PFSK-1 (cell line): Measurements from ENCODE around the gene NADK2.

Experiments
- FOXP2 ChIP-seq: optimal IDR thresholded peaks from 2 replicates; pipeline ENCODE3; 2011; ENCODE audit warnings: borderline replicate concordance, control low read depth, inconsistent platforms; ENCODE audit not compliant: insufficient read depth; ENCODE audit errors: extremely low read length, extremely low read depth
- POLR2AphosphoS5 ChIP-seq: IDR thresholded peaks from 2 replicates; pipeline ENCODE4 v1.6.1; 2012; ENCODE audit warnings: low read depth, mild to moderate bottlenecking, control low read depth, low read length, moderate library complexity
- REST ChIP-seq, 2 experiments: IDR thresholded peaks; 2 replicates each; pipeline versions ENCODE4 v1.6.1 to v1.8.0; 2011 to 2012; ENCODE audit warnings: low read depth in 2 of 2, low read length in 2 of 2, control low read depth in 1 of 2, inconsistent platforms in 1 of 2, mild to moderate bottlenecking in 1 of 2, moderate library complexity in 1 of 2; ENCODE audit not compliant: insufficient read depth in 1 of 2
- SIN3A ChIP-seq: IDR thresholded peaks from 2 replicates; pipeline ENCODE4 v1.6.1; 2012; ENCODE audit warnings: mild to moderate bottlenecking, low read length, moderate library complexity, borderline replicate concordance; ENCODE audit not compliant: insufficient read depth
- TAF1 ChIP-seq: IDR thresholded peaks from 2 replicates; pipeline ENCODE4 v1.6.1; 2012; ENCODE audit warnings: low read length, control low read depth, borderline replicate concordance; ENCODE audit not compliant: insufficient read depth

NADK2 gene

GRCh38 chr5:36277521-36278176 lies 35.9 kb upstream of the NADK2 start:
- TF ChIP-seq TAF1: no peak
- TF ChIP-seq SIN3A: no peak
- TF ChIP-seq FOXP2: no peak
- TF ChIP-seq POLR2AphosphoS5: no peak
- no peak for TF ChIP-seq REST (IDR thresholded peaks at IDR 0.05; ENCODE audit: insufficient read depth in 1 of 2, low read depth in 2 of 2, low read length in 2 of 2)

- TF ChIP-seq POLR2AphosphoS5 (no peak), FOXP2 (no peak), REST (IDR thresholded peaks at IDR 0.05; ENCODE audit: insufficient read depth in 1 of 2, low read depth in 2 of 2, low read length in 2 of 2) (no peak), SIN3A (no peak), TAF1 (no peak)
Observed at GRCh38 chr5:36276864-36277263, 35.1 kb upstream of the NADK2 start.

DNA sequence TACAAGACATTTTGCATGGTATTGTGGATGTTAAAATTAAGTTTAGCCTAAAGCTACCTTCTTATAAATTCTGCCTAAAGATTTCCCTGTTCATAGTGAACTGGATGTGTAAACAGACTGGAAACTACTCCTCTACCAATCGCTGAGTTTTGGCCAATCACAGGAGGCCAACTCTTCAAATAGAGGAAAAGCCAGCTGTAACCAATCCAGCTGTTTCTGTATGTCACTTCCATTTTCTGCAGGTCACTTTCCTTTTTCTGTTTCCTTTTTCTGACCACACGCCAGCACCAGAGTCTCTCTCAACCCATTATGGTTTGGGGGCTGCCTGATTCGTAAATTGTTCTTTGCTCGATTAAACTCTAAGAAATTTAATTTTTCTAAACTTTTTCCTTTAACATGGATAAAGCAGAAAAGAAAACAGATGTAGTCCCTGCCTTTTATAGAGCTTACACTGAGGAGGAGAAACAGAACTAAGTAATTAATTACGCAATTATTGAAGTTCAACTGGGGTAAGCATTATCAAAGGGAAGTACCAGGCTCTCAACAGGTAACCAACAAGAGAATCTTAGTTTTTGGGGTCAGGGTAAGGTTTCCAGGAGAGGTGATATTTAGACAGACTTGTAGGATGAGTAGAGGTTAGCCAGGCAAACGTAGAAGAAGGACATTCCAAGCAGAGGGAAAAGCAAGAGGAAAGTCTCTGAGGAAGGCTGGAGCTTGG lies 32.2 kb upstream of the NADK2 start:
- TF ChIP-seq REST (IDR thresholded peaks at IDR 0.05; ENCODE audit: insufficient read depth in 1 of 2, low read depth in 2 of 2, low read length in 2 of 2): no peak
- TF ChIP-seq SIN3A: no peak

DNA sequence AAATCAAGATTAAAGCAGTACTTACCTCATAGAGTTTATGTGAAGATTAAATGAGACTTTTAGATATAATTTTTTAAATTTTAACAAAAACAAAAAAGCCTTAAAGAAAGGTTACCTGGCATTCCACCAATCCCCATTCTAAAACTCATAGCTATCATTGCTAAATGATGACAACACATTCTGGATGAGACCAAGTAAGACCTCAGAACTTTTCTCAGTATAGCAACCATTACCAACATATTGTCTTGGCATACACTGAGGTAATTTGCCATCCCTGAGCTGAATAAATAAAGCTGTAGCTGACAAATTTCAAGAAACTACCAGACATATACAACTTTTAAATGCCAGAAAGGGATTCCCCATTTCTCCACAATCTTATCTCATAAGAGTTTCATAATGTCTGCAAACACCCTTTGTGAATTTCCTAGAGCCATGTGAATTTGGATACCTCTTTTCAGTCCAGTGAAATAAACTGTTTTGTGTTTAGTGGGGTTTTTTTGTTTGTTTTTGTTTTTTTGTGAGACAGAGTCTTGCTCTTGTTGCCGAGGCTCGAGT lies 30.5 kb upstream of the NADK2 start:
- no peak for TF ChIP-seq FOXP2
- no peak for TF ChIP-seq POLR2AphosphoS5
- TF ChIP-seq REST (IDR thresholded peaks at IDR 0.05; ENCODE audit: insufficient read depth in 1 of 2, low read depth in 2 of 2, low read length in 2 of 2): no peak
